Liver (tissue), 3 donors: ENCODE data around the gene INHBA.

Experiments used
- CTCF ChIP-seq: fragments of 150-350 bp; IDR thresholded peaks from 2 replicates; pipeline ENCODE4 v1.5.1; 2017; ENCODE audit warnings: improper control_type of control experiment, low read depth, low read length; ENCODE audit not compliant: missing input control
- EGR1 ChIP-seq, 2 donors: IDR thresholded peaks; 2 replicates each; pipeline ENCODE4 v1.6.1; 2016 to 2018; ENCODE audit warnings: antibody characterized with exemption in 2 of 2, low read depth in 2 of 2
- HNF4G ChIP-seq: IDR thresholded peaks from 2 replicates; pipeline ENCODE4 v1.6.1; 2016; ENCODE audit warnings: antibody characterized with exemption
- JUND ChIP-seq, 2 donors: IDR thresholded peaks; 2 replicates each; pipeline ENCODE4 v1.6.1; 2016; ENCODE audit warnings: antibody characterized with exemption in 2 of 2
- MAX ChIP-seq: IDR thresholded peaks from 2 replicates; pipeline ENCODE4 v1.6.1; 2016; ENCODE audit warnings: antibody characterized with exemption
- RAD21 ChIP-seq, 2 donors: IDR thresholded peaks; 2 replicates each; pipeline ENCODE4 v1.6.1; 2016; ENCODE audit warnings: antibody characterized with exemption in 2 of 2, mild to moderate bottlenecking in 2 of 2
- REST ChIP-seq: IDR thresholded peaks from 2 replicates; pipeline ENCODE4 v1.6.1; 2016; ENCODE audit warnings: antibody characterized with exemption, mild to moderate bottlenecking
- SP1 ChIP-seq: IDR thresholded peaks from 2 replicates; pipeline ENCODE4 v1.6.1; 2018; ENCODE audit warnings: antibody characterized with exemption, mild to moderate bottlenecking
- TAF1 ChIP-seq: conservative IDR thresholded peaks from 2 replicates; pipeline ENCODE4 v1.6.1; 2016; ENCODE audit warnings: antibody characterized with exemption, mild to moderate bottlenecking
- YY1 ChIP-seq: IDR thresholded peaks from 2 replicates; pipeline ENCODE4 v1.6.1; 2016; ENCODE audit warnings: antibody characterized with exemption, mild to moderate bottlenecking
- donor health status: healthy.
- donor health status: healthy.

GRCh38 chr7:41725013-41725412 is 22.1 kb upstream of the INHBA start:
- TF ChIP-seq CTCF (no peak), JUND (IDR thresholded peaks at IDR 0.05) (no peak), MAX (no peak), YY1 (no peak), SP1 (no peak), RAD21 (IDR thresholded peaks at IDR 0.05) (no peak), EGR1 (IDR thresholded peaks at IDR 0.05; ENCODE audit: low read depth in 2 of 2) (no peak), TAF1 (no peak), REST (no peak), HNF4G (no peak)
